ENCODE measurements around the gene KMT5C. TPM values are rescaled to one million over a fixed set of nuclear protein-coding genes. Genes with fewer than 3 reads are reported as not detected.

KMT5C gene
- polyA plus RNA-seq, 3 donors, result 0.89 to 26.9 (median 1.5) TPM

- H3K4me3 Mint-ChIP-seq, result no peak overlapping the region
- H3K79me2 ChIP-seq (ENCODE audit: insufficient read depth, low read length), result no peaks in the 10 kb centered on the region
- no peaks in the 10 kb centered on the region for H4K20me1 ChIP-seq (ENCODE audit: insufficient read depth, low read length)
- intact Hi-C loops (cut with micrococcal nuclease), result no loop called here
- WGBS (ENCODE audit: insufficient coverage), result no CpG with 5 or more reads among the region's 10 CpGs
- no peak overlapping the region for H3K4me3 ChIP-seq (replicated peaks in 1 of 3; ENCODE audit: low read depth in 2 of 3, low read length in 3 of 3)
- H3K27ac Mint-ChIP-seq, result no peak overlapping the region
- TF ChIP-seq CTCF (IDR thresholded peaks at IDR 0.05), result no peak
- H3K9ac ChIP-seq (ENCODE audit: insufficient read depth, low read length, poor library complexity, severe bottlenecking), result no peak overlapping the region
- H3K27ac ChIP-seq (ENCODE audit: low read depth in 1 of 2, low read length in 2 of 2), result no peak overlapping the region
- H3K27me3 ChIP-seq (ENCODE audit: control insufficient read depth in 2 of 2, insufficient read depth in 2 of 2, low read length in 2 of 2), result peaks cover 0 to 14% of the 10 kb centered on the region in 2 donors
- no peaks in the 10 kb centered on the region for H3K9me3 ChIP-seq (replicated peaks in 1 of 2; ENCODE audit: control insufficient read depth in 1 of 2, insufficient read depth in 1 of 2, low read length in 2 of 2)
- H3K36me3 Mint-ChIP-seq, result peaks cover 19 to 21% of the 10 kb centered on the region in 2 donors
- DNase-seq, result no peak
- H3K9me3 Mint-ChIP-seq, result peaks cover 0 to under 1% (median under 1%) of the 10 kb centered on the region in 7 donors
- peaks cover 9 to 13% of the 10 kb centered on the region in 2 donors for H3K36me3 ChIP-seq (replicated peaks in 1 of 2; ENCODE audit: control insufficient read depth in 1 of 2, insufficient read depth in 2 of 2, low read length in 2 of 2)
- H3K4me2 ChIP-seq (replicated peaks; ENCODE audit: extremely low read depth, low read length, poor library complexity, severe bottlenecking), result no peak overlapping the region
- H3K27me3 Mint-ChIP-seq (ENCODE audit: low read depth in 3 of 3), result peaks cover 11 to 18% (median 18%) of the 10 kb centered on the region in 3 donors
- peaks cover 8 to 10% of the 10 kb centered on the region in 2 donors for H3K4me1 ChIP-seq (ENCODE audit: control insufficient read depth in 1 of 2, insufficient read depth in 2 of 2, low read length in 2 of 2)
- H3K4me1 Mint-ChIP-seq, result peaks cover 18% of the 10 kb centered on the region
- H2AFZ ChIP-seq (ENCODE audit: insufficient read depth, low read depth, low read length, poor library complexity, severe bottlenecking), result no peak overlapping the region
Observed at GRCh38 chr19:55347442-55348009, 7.8 kb downstream of the KMT5C start.

GRCh38 chr19:55348317-55349034 lies 8.8 kb downstream of the KMT5C start:
- Histone ChIP-seq H3K27me3 (ENCODE audit: control insufficient read depth in 2 of 2, insufficient read depth in 2 of 2, low read length in 2 of 2) (peaks cover 6 to 23% of the 10 kb centered on the region in 2 donors), H2AFZ (ENCODE audit: insufficient read depth, low read depth, low read length, poor library complexity, severe bottlenecking) (no peak overlapping the region), H3K27ac (ENCODE audit: low read depth in 1 of 2, low read length in 2 of 2) (no peak overlapping the region), H4K20me1 (ENCODE audit: insufficient read depth, low read length) (no peaks in the 10 kb centered on the region), H3K9me3 (replicated peaks in 1 of 2; ENCODE audit: control insufficient read depth in 1 of 2, insufficient read depth in 1 of 2, low read length in 2 of 2) (peaks cover 0 to 9% of the 10 kb centered on the region in 2 donors), H3K9ac (ENCODE audit: insufficient read depth, low read length, poor library complexity, severe bottlenecking) (no peak overlapping the region), H3K4me1 (ENCODE audit: control insufficient read depth in 1 of 2, insufficient read depth in 2 of 2, low read length in 2 of 2) (peaks cover 12 to 16% of the 10 kb centered on the region in 2 donors), H3K79me2 (ENCODE audit: insufficient read depth, low read length) (no peaks in the 10 kb centered on the region), H3K4me2 (replicated peaks; ENCODE audit: extremely low read depth, low read length, poor library complexity, severe bottlenecking) (no peak overlapping the region), H3K36me3 (replicated peaks in 1 of 2; ENCODE audit: control insufficient read depth in 1 of 2, insufficient read depth in 2 of 2, low read length in 2 of 2) (peaks cover 4 to 5% of the 10 kb centered on the region in 2 donors), H3K4me3 (replicated peaks in 1 of 3; ENCODE audit: low read depth in 2 of 3, low read length in 3 of 3) (no peak overlapping the region)
- H3K27me3 Mint-ChIP-seq (ENCODE audit: low read depth in 3 of 3), result peaks cover 20 to 28% (median 28%) of the 10 kb centered on the region in 3 donors
- no peak for TF ChIP-seq CTCF (IDR thresholded peaks at IDR 0.05)
- no peak overlapping the region for H3K27ac Mint-ChIP-seq
- no peak overlapping the region for H3K4me3 Mint-ChIP-seq
- H3K4me1 Mint-ChIP-seq, result peaks cover 27% of the 10 kb centered on the region
- WGBS (ENCODE audit: insufficient coverage), result 93% methylated on average over 14 of the region's 22 CpGs
- H3K9me3 Mint-ChIP-seq, result peaks cover 0 to 9% (median 6%) of the 10 kb centered on the region in 7 donors
- no peak for DNase-seq
- peaks cover 17 to 18% of the 10 kb centered on the region in 2 donors for H3K36me3 Mint-ChIP-seq
- intact Hi-C loops (cut with micrococcal nuclease), result no loop called here
